Endothelial cell (in vitro differentiated cells): ENCODE data around the gene MLLT6. TPM values are rescaled to one million over a fixed set of nuclear protein-coding genes. Genes with fewer than 3 reads are reported as not detected.
A peak's percentile ranks its signal among the peaks of the same experiment; 100 is the strongest.

Experiments
- DNase-seq: peaks from one replicate; pipeline ENCODE4 v3.0.0; 2021; ENCODE audit warnings: low spot score
- H3K27ac Mint-ChIP-seq: one replicate; pipeline ENCODE4 v1.8.0; 2021; ENCODE audit warnings: mixed read lengths, inconsistent platforms; ENCODE audit not compliant: unreplicated experiment
- H3K27me3 Mint-ChIP-seq: one replicate; pipeline ENCODE4 v1.8.0; 2021; ENCODE audit warnings: mild to moderate bottlenecking, moderate library complexity, mixed read lengths, inconsistent platforms; ENCODE audit not compliant: unreplicated experiment
- H3K36me3 Mint-ChIP-seq: one replicate; pipeline ENCODE4 v1.8.0; 2021; ENCODE audit warnings: mild to moderate bottlenecking, low read depth, mixed read lengths, inconsistent platforms; ENCODE audit not compliant: unreplicated experiment
- H3K4me1 Mint-ChIP-seq: one replicate; pipeline ENCODE4 v1.8.0; 2021; ENCODE audit warnings: mild to moderate bottlenecking, mixed read lengths, inconsistent platforms; ENCODE audit not compliant: unreplicated experiment
- H3K4me3 Mint-ChIP-seq: one replicate; pipeline ENCODE4 v1.8.0; 2021; ENCODE audit warnings: mild to moderate bottlenecking, mixed read lengths, inconsistent platforms; ENCODE audit not compliant: unreplicated experiment
- H3K9me3 Mint-ChIP-seq: one replicate; pipeline ENCODE4 v1.8.0; 2021; ENCODE audit warnings: mixed read lengths, inconsistent platforms; ENCODE audit not compliant: unreplicated experiment
- total RNA-seq: library from RNA; stranded (reverse); fragmentation: NEBNext Ultra II Directional; extraction: Animal tissue kit (Norgen Biotek cat#: 25700); gene quantifications from one replicate; pipeline ENCODE4 v1.2.1, GENCODE V29; 2021; ENCODE audit not compliant: unreplicated experiment
- TF ChIP-seq, protein P1 (sequence below): fragments of 200-600 bp; sonication (generic); IDR thresholded peaks from one replicate; pipeline ENCODE4 v1.5.0; 2021; ENCODE audit warnings: antibody characterized with exemption; ENCODE audit not compliant: unreplicated experiment

The MLLT6 gene
- total RNA-seq, 1 donor from 2014 or later = 33.8 TPM

DNA sequence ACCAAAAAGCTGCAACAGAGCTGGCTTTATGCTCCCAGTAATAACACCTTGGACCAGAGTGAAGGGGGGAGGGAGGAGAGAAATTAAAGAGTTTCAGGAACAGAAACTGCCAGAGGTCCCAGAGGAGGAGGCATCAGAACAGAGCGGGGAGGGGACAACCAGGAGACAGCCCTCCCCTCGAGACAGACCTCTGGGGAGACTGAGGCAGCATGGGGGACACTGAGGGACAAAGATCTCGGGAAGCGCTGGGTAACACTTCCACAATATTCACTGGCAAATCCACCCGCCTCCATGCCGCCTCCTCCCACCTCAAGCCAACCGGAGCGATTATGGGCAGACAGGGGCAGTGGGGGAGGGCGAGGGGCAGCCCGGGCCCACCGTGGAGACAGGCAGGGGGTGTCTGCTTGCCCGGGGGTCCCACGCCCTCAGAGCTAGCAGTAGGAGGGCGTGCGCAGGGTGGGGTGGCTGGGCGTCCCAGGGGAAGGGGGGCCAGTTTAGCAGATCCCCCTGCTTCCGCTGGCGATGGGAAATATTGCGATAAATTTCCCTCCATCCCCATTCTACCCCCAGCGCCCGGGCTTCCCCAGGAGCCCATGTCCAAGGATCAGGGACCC lies 41.9 kb downstream of the MLLT6 start:
- H3K9me3 Mint-ChIP-seq = no peaks in the 10 kb centered on the region
- H3K36me3 Mint-ChIP-seq = peaks cover 25% of the 10 kb centered on the region
- H3K4me3 Mint-ChIP-seq = peak overlapping the region; percentile 87
- no peak overlapping the region for H3K27ac Mint-ChIP-seq
- TF ChIP-seq, protein P1, sequence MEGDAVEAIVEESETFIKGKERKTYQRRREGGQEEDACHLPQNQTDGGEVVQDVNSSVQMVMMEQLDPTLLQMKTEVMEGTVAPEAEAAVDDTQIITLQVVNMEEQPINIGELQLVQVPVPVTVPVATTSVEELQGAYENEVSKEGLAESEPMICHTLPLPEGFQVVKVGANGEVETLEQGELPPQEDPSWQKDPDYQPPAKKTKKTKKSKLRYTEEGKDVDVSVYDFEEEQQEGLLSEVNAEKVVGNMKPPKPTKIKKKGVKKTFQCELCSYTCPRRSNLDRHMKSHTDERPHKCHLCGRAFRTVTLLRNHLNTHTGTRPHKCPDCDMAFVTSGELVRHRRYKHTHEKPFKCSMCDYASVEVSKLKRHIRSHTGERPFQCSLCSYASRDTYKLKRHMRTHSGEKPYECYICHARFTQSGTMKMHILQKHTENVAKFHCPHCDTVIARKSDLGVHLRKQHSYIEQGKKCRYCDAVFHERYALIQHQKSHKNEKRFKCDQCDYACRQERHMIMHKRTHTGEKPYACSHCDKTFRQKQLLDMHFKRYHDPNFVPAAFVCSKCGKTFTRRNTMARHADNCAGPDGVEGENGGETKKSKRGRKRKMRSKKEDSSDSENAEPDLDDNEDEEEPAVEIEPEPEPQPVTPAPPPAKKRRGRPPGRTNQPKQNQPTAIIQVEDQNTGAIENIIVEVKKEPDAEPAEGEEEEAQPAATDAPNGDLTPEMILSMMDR = no peak
- peaks cover 48% of the 10 kb centered on the region for H3K4me1 Mint-ChIP-seq
- H3K27me3 Mint-ChIP-seq = peaks cover 20% of the 10 kb centered on the region
- DNase-seq = peak; percentile 41

DNA sequence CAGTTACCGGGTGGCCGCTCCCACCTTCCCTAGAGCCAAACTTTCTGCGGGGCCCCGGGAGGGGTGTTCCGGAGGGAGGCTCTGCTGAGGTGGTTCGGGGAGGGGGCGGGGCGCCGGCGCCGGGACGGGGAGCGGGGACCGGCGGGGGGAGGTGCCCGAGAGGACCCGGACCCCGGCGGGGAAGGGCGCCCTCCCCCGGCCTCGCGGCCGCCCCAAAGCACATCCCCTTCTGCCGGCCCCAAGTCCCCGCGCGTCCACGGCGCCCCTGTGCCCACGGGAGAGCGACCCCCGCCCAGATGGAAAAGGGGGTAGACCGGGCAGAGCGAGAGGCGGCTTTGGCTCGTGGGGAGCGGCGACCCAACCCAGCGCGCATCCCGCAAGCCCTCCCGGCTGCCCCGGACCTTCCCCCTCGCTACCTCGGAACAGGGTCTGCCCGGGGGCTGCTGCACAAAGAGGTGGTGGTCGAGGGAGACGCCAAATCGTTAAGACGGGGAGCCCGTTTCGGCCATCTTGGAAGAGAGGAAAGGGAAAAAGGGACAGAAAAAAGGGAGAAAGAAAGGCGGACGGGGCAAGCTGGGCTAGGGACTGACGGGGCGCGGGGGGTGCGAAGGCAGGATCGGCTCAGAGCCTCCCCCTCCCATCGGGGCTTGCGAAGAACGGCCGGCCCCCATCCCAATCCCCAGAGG lies 42.5 kb downstream of the MLLT6 start:
- peaks cover 23% of the 10 kb centered on the region for H3K27me3 Mint-ChIP-seq
- H3K4me3 Mint-ChIP-seq = peak overlapping the region; percentile 93
- DNase-seq = peak; percentile 55
- TF ChIP-seq, protein P1 = no peak
- H3K9me3 Mint-ChIP-seq = no peaks in the 10 kb centered on the region
- peaks cover 25% of the 10 kb centered on the region for H3K36me3 Mint-ChIP-seq
- peaks cover 45% of the 10 kb centered on the region for H3K4me1 Mint-ChIP-seq
- H3K27ac Mint-ChIP-seq = no peak overlapping the region

DNA sequence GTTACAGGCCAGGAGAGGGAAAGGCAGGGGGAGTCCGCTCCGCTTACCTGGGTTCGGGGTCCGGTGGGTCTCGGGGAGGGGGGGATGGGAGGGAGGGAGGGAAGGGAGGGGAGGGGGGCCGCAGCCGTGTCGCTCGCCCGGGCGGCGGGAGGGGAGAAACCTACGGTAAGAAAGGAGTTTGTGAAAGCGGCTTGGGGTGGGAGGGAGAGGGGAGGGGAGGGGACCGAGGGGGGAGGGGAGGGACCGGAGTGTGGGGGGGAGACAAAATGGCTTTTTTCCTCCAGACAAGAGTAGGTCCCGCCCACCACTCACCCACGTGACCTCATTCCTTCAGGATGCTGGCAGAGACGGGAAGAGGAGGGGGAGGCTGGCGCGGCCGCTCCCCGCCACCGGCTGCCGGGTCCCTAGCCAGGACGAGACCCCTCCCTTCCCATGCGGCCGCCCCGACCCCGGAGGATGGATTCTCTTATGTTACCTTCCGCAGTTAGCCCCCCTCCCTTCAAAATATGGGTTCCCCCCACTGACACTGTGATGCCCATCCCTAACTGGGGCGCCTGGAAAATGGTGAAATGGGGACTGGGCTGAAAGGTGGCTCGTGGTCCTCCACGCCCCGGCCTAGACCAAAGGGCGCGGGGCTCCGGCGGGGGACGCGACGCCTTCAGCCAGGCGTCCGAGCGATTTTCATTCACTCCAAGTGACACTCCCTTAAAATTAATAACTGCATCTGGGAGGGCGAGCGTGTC lies 43.2 kb downstream of the MLLT6 start, which contains the start of gene PCGF2:
PCGF2 (minus strand) TSS at position 188 of the 743 bp plus-strand sequence. CDS start 7,934 bp downstream, outside the sequence.
- TF ChIP-seq, protein P1 = no peak
- Mint-ChIP-seq H3K27me3 (peaks cover 23% of the 10 kb centered on the region), H3K36me3 (peaks cover 21% of the 10 kb centered on the region), H3K4me3 (peak within 1 kb of the TSS; percentile 98), H3K4me1 (peaks cover 45% of the 10 kb centered on the region), H3K9me3 (no peaks in the 10 kb centered on the region), H3K27ac (no peak within 1 kb of the TSS)
- DNase-seq = peak; percentile 86

DNA sequence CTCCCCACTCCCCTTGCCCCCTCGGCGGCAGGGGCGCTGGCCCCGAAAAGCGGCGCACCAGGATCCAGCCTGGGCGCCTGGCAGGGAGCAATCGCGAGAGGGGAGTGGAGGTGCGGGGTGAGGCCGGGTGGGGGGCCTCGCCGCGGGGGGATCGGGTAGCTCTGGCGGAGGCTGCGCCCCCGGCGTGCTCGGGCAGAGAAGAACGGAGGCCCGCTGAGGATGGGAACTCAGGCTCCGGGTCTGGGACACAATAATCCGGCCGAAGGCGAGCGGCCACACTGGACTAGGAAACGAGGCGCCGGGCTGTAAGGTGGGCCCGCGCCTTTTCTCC lies 43.8 kb downstream of the MLLT6 start:
- Mint-ChIP-seq H3K4me1 (peaks cover 49% of the 10 kb centered on the region), H3K27me3 (peaks cover 21% of the 10 kb centered on the region), H3K36me3 (peaks cover 24% of the 10 kb centered on the region), H3K4me3 (no peak overlapping the region), H3K9me3 (no peaks in the 10 kb centered on the region), H3K27ac (no peak overlapping the region)
- TF ChIP-seq, protein P1 = no peak
- no peak for DNase-seq
